ENCODE data around the gene SNN.

Gene SNN

GRCh38 chr16:11667824-11668622 lies at the start of gene SNN:
Gene SNN (plus strand): TSS chr16:11668455. CDS start chr16:11676060, 7,605 bp downstream.
- peak; percentile 82 for DNase-seq (ENCODE audit: low read depth)

- no peak for DNase-seq (ENCODE audit: low read depth)
These were observed 48.9 kb upstream of the SNN start for GRCh38 chr16:11619327-11619851.

GRCh38 chr16:11620243-11621003 lies 47.8 kb upstream of the SNN start:
- no peak for DNase-seq (ENCODE audit: low read depth)

- DNase-seq (ENCODE audit: low read depth): no peak
These were observed 46.7 kb upstream of the SNN start for GRCh38 chr16:11621539-11621919.

- no peak for DNase-seq (ENCODE audit: low read depth)
These were observed 46.2 kb upstream of the SNN start for GRCh38 chr16:11621920-11622651.

GRCh38 chr16:11624205-11624604 lies 44.0 kb upstream of the SNN start:
- DNase-seq (ENCODE audit: low read depth): no peak

GRCh38 chr16:11624636-11625607 lies 43.3 kb upstream of the SNN start:
- no peak for DNase-seq (ENCODE audit: low read depth)

GRCh38 chr16:11625769-11626168 lies 42.5 kb upstream of the SNN start:
- DNase-seq (ENCODE audit: low read depth): no peak

- no peak for DNase-seq (ENCODE audit: low read depth)
These were observed 41.5 kb upstream of the SNN start for GRCh38 chr16:11626657-11627291.

- no peak for DNase-seq (ENCODE audit: low read depth)
These were observed 41.0 kb upstream of the SNN start for GRCh38 chr16:11627292-11627663.

- DNase-seq (ENCODE audit: low read depth): peak; percentile 84
These were observed 40.3 kb upstream of the SNN start for GRCh38 chr16:11627822-11628457.

- no peak for DNase-seq (ENCODE audit: low read depth)
These were observed 38.9 kb upstream of the SNN start for GRCh38 chr16:11629071-11630030.

GRCh38 chr16:11630046-11630767 lies 38.0 kb upstream of the SNN start:
- no peak for DNase-seq (ENCODE audit: low read depth)

GRCh38 chr16:11630768-11631056 lies 37.5 kb upstream of the SNN start:
- no peak for DNase-seq (ENCODE audit: low read depth)

- DNase-seq (ENCODE audit: low read depth): no peak
These were observed 37.0 kb upstream of the SNN start for GRCh38 chr16:11631214-11631613.

- DNase-seq (ENCODE audit: low read depth): peak; percentile 54
These were observed 35.8 kb upstream of the SNN start for GRCh38 chr16:11632455-11632939.

- DNase-seq (ENCODE audit: low read depth): no peak
These were observed 35.1 kb upstream of the SNN start for GRCh38 chr16:11633113-11633512.

- no peak for DNase-seq (ENCODE audit: low read depth)
These were observed 33.9 kb upstream of the SNN start for GRCh38 chr16:11634312-11634711.

Measured in ELR (cell line).